AG04449 (cell line): ENCODE measurements around the gene TBC1D20.

ENCODE experiments used
- CTCF ChIA-PET: fragments of 350-600 bp; formaldehyde crosslinking; extraction: SDS; loops from one replicate; lab custom pipeline; 2021; ENCODE audit warnings: antibody characterized with exemption; lab: Yijun Ruan, JAX
- POLR2A ChIA-PET: fragments of 400-600, 350-600 bp; formaldehyde crosslinking; extraction: SDS; loops from one replicate; lab custom pipeline; 2020; ENCODE audit warnings: antibody characterized with exemption, inconsistent platforms; lab: Yijun Ruan, JAX
- DNase-seq: peaks from one replicate; pipeline ENCODE4 v3.0.0-alpha.2; 2010; ENCODE audit warnings: low read depth, low spot score
- H3K4me3 ChIP-seq: 2 replicates; pipeline ENCODE4 v1.5.1; 2011; ENCODE audit warnings: low read depth, mild to moderate bottlenecking, control low read depth, low read length
- TF ChIP-seq, protein P1 (sequence below): IDR thresholded peaks from one replicate; pipeline ENCODE4 v1.5.1; 2011; ENCODE audit warnings: mild to moderate bottlenecking, moderate library complexity, low read length, control low read depth, inconsistent platforms; ENCODE audit not compliant: insufficient read depth; ENCODE audit errors: missing control alignments

Gene TBC1D20

DNA sequence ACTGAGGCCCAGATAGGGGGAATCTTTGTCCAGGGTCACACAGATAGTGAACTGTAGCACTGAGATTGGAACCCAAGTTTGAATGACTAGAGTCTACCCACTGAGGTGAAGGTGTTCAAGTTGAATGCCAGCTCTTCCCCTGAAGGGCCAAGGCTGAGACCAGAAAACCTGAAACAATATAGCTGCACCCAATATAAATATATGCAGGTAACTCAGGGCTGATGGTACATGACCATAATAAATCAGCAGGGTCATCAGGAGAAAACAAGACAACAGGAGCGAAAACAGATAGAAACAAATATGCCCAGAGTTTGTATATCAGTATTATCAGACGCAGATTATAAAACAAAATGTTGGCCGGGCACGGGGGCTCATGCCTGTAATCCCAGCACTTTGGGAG, 58.2 kb downstream of the TBC1D20 start:
- no peak overlapping the region for H3K4me3 ChIP-seq
- POLR2A ChIA-PET, result no interaction called here
- no peak for DNase-seq
- TF ChIP-seq, protein P1, sequence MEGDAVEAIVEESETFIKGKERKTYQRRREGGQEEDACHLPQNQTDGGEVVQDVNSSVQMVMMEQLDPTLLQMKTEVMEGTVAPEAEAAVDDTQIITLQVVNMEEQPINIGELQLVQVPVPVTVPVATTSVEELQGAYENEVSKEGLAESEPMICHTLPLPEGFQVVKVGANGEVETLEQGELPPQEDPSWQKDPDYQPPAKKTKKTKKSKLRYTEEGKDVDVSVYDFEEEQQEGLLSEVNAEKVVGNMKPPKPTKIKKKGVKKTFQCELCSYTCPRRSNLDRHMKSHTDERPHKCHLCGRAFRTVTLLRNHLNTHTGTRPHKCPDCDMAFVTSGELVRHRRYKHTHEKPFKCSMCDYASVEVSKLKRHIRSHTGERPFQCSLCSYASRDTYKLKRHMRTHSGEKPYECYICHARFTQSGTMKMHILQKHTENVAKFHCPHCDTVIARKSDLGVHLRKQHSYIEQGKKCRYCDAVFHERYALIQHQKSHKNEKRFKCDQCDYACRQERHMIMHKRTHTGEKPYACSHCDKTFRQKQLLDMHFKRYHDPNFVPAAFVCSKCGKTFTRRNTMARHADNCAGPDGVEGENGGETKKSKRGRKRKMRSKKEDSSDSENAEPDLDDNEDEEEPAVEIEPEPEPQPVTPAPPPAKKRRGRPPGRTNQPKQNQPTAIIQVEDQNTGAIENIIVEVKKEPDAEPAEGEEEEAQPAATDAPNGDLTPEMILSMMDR, result no peak
- CTCF ChIA-PET, result interaction anchor here (1.4 to 1.5 kb wide), 2 partner anchors 49 to 50 kb away, joined by 3 read pairs; no protein-coding TSS in a partner anchor

DNA sequence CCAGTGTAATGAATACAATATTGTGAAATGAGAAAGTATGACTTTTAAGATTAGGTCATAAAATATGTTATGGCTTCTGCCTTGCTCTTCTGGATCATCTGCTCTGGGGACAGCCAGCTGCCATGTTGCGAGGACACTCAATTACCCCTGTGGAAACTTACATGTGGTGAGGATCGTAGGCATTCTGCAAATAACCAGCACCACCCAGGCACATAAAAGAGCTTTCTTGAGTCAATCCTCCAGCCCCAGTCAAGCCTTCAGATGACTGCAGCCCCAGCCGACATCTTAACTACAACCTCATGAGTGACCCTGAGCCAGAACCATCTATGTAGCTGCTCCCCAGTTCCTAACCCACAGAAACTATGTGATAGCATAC, 58.8 kb downstream of the TBC1D20 start:
- ChIA-PET CTCF (interaction anchor here (1.2 to 1.5 kb wide), 2 partner anchors 16 to 49 kb away, joined by 3 read pairs; no protein-coding TSS in a partner anchor), POLR2A (no interaction called here)
- H3K4me3 ChIP-seq, result no peak overlapping the region
- TF ChIP-seq, protein P1, result no peak
- DNase-seq, result no peak

DNA sequence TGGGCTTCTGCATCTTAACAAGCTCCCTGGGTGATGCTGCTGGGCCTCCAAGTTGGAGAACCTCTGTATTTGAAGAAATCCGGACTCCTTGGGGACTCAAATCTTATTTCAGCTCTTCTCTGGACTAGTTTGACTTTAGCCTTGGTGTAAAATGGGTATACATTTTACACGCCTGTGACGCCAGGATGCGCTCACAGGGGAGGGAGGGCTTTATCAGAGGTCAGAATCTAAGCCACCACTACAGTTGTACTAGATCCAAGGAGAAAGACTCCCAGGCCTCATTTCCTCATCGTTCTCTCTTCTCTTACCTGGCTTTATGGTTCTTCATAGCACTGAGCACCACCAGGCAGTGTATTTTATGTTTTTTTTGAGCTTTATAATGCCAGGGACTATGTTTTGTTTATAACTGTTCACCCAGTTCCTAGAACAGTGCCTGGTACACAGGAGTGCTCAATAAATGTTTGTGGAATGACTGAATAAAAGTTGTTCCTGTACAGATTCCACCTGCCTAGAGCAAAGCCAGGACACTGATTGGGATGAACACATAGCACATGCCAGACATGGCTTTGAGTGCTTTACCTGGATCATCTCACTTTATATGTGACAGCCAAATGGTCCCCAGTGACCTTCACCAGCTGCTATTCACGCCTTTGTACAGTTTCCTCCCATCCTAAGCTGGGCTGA, 59.3 kb downstream of the TBC1D20 start:
- TF ChIP-seq, protein P1, result no peak
- no peak for DNase-seq
- no peak overlapping the region for H3K4me3 ChIP-seq
- CTCF ChIA-PET, result interaction anchor here (1.2 kb wide), 2 partner anchors 16 to 49 kb away, joined by 3 read pairs; no protein-coding TSS in a partner anchor
- POLR2A ChIA-PET, result interaction anchor here (0.9 to 1.3 kb wide), 2 partner anchors 19 to 22 kb away, joined by 4 read pairs; partner anchors contain the start of gene TRIB3

DNA sequence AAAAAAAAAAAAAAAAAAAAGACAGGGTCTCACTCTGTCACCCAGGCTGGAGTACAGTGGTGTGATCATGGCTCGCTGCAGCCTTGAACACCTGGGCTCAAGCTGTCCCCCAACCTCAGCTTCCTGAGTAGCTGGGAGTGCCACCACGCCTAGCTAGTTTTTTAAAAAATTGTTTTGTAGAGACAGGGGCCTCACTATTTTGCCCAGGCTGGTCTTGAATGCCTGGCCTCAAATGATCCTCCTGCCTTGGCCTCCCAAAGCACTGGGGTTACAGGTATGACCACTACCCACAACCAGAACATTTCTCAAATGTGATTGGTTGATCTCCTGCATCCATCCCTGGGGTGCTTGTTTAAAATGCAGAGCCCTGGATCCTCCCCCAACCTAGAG, 59.8 kb downstream of the TBC1D20 start:
- TF ChIP-seq, protein P1, result no peak
- no peak overlapping the region for H3K4me3 ChIP-seq
- no peak for DNase-seq
- CTCF ChIA-PET, result interaction anchor here (1.2 kb wide), 2 partner anchors 15 to 49 kb away, joined by 3 read pairs; no protein-coding TSS in a partner anchor
- POLR2A ChIA-PET, result interaction anchor here (0.9 to 1.3 kb wide), 2 partner anchors 19 to 22 kb away, joined by 4 read pairs; partner anchors contain the start of gene TRIB3

DNA sequence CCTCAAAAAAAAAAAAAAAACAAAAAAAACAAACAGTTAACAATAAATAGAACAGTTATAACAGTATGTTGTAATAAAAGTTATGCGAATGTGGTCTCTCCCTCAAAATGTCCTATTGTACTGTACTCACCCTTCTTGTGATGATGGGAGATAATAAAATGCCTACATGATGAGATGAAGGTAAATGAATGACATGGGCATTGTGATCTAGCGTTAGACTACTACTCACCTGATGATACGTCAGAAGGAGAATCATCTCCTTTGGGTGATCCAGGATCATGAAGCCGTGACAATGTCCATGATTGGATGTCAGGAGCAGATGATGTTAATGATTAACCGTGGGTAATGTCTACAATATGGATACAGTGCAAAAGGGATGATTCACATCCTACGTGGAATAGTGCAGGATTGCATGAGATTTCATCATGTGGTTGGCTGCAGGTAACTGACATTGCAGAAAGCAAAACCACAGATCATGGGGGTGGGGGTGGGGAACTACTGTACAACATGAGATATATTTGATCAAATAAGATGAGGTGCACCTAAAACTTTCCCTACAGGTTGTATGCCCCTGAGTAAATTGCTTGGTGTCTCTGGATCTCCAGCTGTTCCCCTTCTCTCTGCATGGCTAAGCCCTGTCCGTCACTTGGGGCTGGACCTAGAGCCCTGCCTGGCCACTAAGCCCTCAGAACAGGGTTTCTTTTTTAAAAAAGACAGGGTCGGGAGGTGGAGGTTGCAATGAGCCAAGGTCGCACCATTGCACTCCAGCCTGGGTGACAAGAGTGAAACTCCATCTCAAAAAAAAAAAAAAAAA, 60.4 kb downstream of the TBC1D20 start:
- no peak overlapping the region for H3K4me3 ChIP-seq
- POLR2A ChIA-PET, result interaction anchor here (1.3 kb wide), 2 partner anchors 8 to 21 kb away, joined by 4 to 5 read pairs; partner anchors contain the start of gene TRIB3
- DNase-seq, result no peak
- CTCF ChIA-PET, result interaction anchor here (1.2 to 2.3 kb wide), 4 partner anchors 11 to 48 kb away, joined by 3 to 6 read pairs (median 4); no protein-coding TSS in a partner anchor
- TF ChIP-seq, protein P1, result no peak
